GM21528 (cell line): Measurements from ENCODE around the gene ASIC1.

Experiments
- ATAC-seq: cut with Tn5 transposase; IDR thresholded peaks from one replicate; pipeline ENCODE4 v1.9.1; 2021; ENCODE audit warnings: mild to moderate bottlenecking, moderate library complexity; ENCODE audit not compliant: unreplicated experiment, low FRiP score

The ASIC1 gene

DNA sequence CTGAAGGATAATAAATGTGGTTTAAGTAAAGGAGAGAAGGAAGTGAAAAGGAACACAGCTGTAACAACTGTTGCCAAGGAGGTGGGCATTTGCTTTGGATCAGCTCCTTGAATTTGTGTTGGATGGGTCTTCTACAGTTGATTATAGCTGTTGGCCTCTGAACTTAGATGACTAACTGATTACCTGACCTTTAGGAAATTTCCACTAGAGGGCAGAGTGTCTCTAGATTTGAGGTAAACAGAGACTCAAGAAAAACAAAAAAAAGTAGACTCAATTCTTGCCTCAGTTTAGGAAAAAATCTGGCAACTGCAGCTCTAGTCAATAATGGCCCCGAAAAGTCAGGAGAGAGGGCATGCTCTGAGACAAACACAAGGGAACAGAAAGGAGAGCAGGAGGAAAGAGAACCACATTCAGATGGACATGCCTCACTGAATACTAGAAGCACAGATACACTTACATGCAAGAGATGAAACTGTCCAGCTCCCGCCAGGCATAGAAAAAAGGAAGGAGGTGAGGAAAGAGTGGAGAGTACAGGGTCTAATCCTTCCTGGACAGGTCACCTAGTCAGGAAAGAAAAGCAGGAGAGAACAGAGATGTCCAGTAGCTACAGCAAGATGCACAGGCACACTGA lies 75.2 kb downstream of the ASIC1 start:
- no peak for ATAC-seq
